AG09309 (cell line): ENCODE data around the gene RALY.

ENCODE experiments used
- DNase-seq: peaks from one replicate; pipeline ENCODE4 v3.0.0-alpha.2; 2010; ENCODE audit warnings: low read depth
- H3K4me3 ChIP-seq: 2 replicates; pipeline ENCODE4 v1.5.1; 2011; ENCODE audit warnings: mild to moderate bottlenecking, low read depth, low read length, moderate library complexity; ENCODE audit not compliant: control insufficient read depth
- CTCF ChIP-seq: IDR thresholded peaks from 2 replicates; pipeline ENCODE4 v1.5.1; 2011; ENCODE audit warnings: mild to moderate bottlenecking, low read depth, low read length, inconsistent platforms; ENCODE audit not compliant: insufficient read depth, control insufficient read depth; ENCODE audit errors: missing control alignments

RALY gene

DNA sequence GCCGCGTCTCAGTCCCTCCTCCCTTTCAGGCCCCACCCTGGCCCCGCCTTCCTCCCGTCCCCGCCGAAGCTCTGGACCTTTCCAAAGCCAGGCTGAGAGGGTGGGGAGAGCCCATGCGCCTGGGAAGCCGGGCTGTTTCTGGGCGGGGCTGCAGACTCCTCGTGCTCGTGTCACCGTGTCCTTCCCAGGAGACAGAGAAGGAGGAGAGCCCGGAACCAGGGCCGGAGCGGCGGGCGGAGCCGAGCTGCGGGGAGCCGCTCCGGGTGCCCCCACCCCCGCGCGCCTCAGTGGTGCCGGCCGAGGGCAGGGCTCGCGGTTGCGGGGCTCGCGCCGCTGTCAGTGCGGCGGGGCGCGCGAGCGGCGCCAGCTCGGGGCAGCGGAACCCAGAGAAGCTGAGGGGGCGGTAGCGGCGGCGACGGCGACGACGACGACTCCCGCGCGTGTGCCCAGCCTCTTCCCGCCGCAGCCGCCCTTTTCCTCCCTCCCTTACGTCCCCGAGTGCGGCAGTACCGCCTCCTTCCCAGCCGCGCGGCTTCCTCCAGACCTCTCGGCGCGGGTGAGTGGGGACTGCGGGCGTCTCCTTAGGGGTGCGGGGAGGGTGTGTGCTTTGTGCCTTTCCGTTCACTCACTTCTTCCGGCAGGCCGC is at the start of gene RALY:
TSS of gene RALY (plus strand) at position 336 of the 646 bp plus-strand sequence. CDS start 78,164 bp downstream, outside the sequence.
- DNase-seq, result no peak
- peak within 1 kb of the TSS; percentile 88 for H3K4me3 ChIP-seq
- no peak for TF ChIP-seq CTCF

DNA sequence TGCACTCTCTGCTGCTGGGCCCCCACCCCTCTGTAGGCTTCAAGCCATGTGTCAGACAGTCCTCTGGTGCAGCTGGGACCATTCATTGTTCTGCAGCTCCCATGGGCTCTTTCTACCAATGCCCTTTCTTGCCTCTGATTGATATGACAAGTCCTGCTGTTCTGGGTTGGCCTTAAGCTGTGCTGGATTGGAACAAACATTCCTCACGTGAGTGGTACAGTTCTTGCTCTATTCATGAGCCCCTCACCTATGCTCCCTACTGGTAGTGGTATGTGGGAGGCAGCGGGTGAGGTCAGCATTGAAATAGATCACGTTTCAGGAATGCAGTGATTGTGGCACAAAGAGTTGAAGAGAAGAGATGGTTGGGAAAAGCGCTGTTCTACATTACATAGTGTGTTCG is 48.8 kb upstream of the RALY start:
- TF ChIP-seq CTCF, result no peak
- DNase-seq, result no peak
- H3K4me3 ChIP-seq, result no peak overlapping the region

- H3K4me3 ChIP-seq, result no peak overlapping the region
- no peak for TF ChIP-seq CTCF
Measured at GRCh38 chr20:33945391-33946081, 48.2 kb upstream of the RALY start.

GRCh38 chr20:33947709-33948295 is 45.9 kb upstream of the RALY start:
- DNase-seq, result no peak
- H3K4me3 ChIP-seq, result no peak overlapping the region
- TF ChIP-seq CTCF, result peak; percentile 31

More at GRCh38 chr20:33945391-33946081, 48.2 kb upstream of the RALY start:
- peak; percentile 66 for DNase-seq

DNA sequence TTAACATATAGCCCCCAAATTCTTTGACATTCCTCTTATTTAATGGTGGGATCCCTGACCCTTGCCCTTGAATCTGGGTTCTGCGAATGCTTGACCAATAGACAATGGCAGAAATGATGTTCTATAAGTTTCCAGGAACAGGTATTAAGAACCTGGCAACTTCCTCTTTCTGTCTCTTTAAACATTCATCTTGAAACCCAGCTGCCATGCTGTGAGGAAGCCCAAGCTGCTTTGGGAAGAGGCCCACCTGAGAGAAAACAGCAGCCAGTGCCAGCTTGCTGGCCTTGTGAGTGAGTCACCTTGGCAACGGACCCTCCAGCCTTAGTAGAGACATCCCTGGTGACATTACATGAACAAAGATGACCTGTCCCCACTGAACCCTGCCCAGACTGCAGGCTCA is 45.2 kb upstream of the RALY start:
- no peak for DNase-seq
- no peak overlapping the region for H3K4me3 ChIP-seq
- TF ChIP-seq CTCF, result no peak

DNA sequence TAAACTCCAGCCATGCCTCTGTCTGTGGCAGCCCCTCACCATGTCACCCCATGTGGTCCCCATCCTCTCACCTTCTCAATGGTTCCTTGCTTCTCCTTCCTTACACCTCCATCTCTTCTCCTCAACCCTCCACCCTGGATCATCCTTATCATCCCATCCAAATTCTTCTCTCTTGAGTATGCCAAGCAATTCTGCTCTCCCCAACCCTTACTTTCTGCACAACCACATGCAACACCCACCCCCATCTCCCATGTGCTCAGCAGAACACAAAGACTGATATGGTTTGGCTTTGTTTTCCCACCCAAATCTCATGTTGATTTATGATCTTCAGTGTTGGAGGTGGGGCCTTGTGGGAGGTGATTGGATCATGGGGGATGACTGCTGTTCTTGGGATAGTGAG is 42.5 kb upstream of the RALY start:
- H3K4me3 ChIP-seq, result no peak overlapping the region
- DNase-seq, result no peak
- TF ChIP-seq CTCF, result no peak
